Measurements from ENCODE around the gene COQ8B. TPM values are rescaled to one million over a fixed set of nuclear protein-coding genes. Genes with fewer than 3 reads are reported as not detected.
"Not testable (repeated sequence)": the region's sequence is repeated elsewhere in the genome, so short reads cannot be mapped to it uniquely, and the experiment has no call there.

COQ8B gene
- 10 to 100 TPM; 21.5 to 27.2 TPM for total RNA-seq

DNA sequence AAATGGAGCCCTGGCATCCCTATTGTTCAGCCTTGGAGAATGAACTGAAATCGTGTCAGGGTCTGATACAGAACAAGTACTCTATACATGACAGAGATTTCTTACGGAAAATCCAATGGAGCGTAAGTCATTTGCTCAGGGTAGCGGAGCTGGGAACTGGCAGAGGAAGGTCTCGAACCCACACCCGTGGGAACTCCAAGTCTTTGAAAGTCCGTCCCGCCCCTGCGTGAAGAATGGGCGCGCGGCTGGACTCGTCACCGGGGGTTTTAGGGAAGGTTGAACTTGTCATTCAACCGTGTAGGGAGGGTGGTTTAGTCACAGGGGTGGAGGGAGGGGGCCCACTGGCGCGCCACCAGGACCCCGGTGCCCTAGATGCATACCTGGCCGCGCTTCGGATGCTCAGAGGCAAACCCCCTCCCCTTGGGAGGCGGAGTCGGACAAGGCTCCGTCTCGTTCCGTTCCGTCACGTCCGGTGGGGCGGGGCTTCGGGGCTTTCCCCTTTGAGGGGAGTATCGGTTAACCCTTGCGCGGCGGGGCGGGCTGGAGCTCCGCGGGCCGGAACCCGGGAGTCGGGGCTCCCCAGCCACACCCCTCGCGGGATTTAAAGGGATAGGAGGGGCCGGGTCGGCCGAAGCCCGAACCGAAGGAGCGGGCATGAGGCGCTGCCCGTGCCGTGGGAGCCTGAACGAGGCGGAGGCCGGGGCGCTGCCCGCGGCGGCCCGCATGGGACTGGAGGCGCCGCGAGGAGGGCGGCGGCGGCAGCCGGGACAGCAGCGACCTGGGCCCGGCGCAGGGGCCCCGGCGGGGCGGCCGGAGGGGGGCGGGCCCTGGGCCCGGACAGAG, at the start of gene COQ8B, which contains the start of gene ITPKC:
Gene COQ8B, minus strand, starts transcription at position 405 of the 843 bp plus-strand sequence. CDS start 2,254 bp downstream, outside the sequence.
Gene ITPKC, plus strand, starts transcription at position 631 of the 843 bp plus-strand sequence. Its CDS starts 24 bp downstream, at position 655.
- Mint-ChIP-seq H3K36me3 (ENCODE audit: low read depth) (peaks cover 12% of the 10 kb centered on the region), H3K4me1 (ENCODE audit: low read depth) (peaks cover 58% of the 10 kb centered on the region), H3K27ac (peak within 1 kb of the TSS; percentile 98), H3K9me3 (ENCODE audit: insufficient read depth) (no peaks in the 10 kb centered on the region), H3K4me3 (peak within 1 kb of the TSS; percentile 94), H3K27me3 (ENCODE audit: low read depth) (no peaks in the 10 kb centered on the region)
- DNase-seq, result peak; percentile 100
- ChIA-PET CTCF (interaction anchor here (0.7 to 1.8 kb wide), 7 partner anchors 34 to 114 kb away, joined by 3 to 7 read pairs (median 4); partner anchors contain the start of genes ACTMAP and SNRPA), POLR2A (interaction anchor here (0.6 to 1.7 kb wide), 12 partner anchors 9 to 89 kb away, joined by 3 to 11 read pairs (median 3); partner anchors contain the start of genes ACTMAP and RAB4B)
- ATAC-seq, result peak; percentile 63

GRCh38 chr19:40766385-40766784, 49.7 kb upstream of the COQ8B start:
- not testable (repeated sequence) for DNase-seq; H3K4me3 Mint-ChIP-seq; ATAC-seq; H3K27me3 Mint-ChIP-seq (ENCODE audit: low read depth); H3K9me3 Mint-ChIP-seq (ENCODE audit: insufficient read depth)
- ChIA-PET CTCF (interaction anchor here (1.3 kb wide), 1 partner anchor 32 kb away, joined by 4 read pairs; the partner anchor contains the start of gene EGLN2), POLR2A (interaction anchor here (0.6 to 1.2 kb wide), 4 partner anchors 11 to 82 kb away, joined by 3 to 4 read pairs (median 4); no protein-coding TSS in a partner anchor)
- Mint-ChIP-seq H3K4me1 (ENCODE audit: low read depth) (peaks cover 63% of the 10 kb centered on the region), H3K27ac (peak overlapping the region; percentile 43), H3K36me3 (ENCODE audit: low read depth) (peaks cover 74% of the 10 kb centered on the region)

- Mint-ChIP-seq H3K36me3 (ENCODE audit: low read depth) (peaks cover 75% of the 10 kb centered on the region), H3K4me1 (ENCODE audit: low read depth) (peaks cover 63% of the 10 kb centered on the region), H3K4me3 (no peak overlapping the region), H3K27me3 (ENCODE audit: low read depth) (no peaks in the 10 kb centered on the region), H3K9me3 (ENCODE audit: insufficient read depth) (no peaks in the 10 kb centered on the region), H3K27ac (peak overlapping the region; percentile 68)
- no peak for DNase-seq
- POLR2A ChIA-PET, result no interaction called here
- CTCF ChIA-PET, result interaction anchor here (1.3 to 2.1 kb wide), 2 partner anchors 13 to 101 kb away, joined by 3 to 9 read pairs; partner anchors contain the start of gene RAB4B
- no peak for ATAC-seq
Observed at GRCh38 chr19:40763963-40764362, 47.3 kb upstream of the COQ8B start.

GRCh38 chr19:40763526-40763925, 46.8 kb upstream of the COQ8B start:
- no peak overlapping the region for H3K4me3 Mint-ChIP-seq
- H3K27ac Mint-ChIP-seq, result peak overlapping the region; percentile 68
- ATAC-seq (no peak), DNase-seq (no peak)
- ChIA-PET CTCF (interaction anchor here (1.3 to 2.1 kb wide), 2 partner anchors 14 to 100 kb away, joined by 3 to 9 read pairs; partner anchors contain the start of gene RAB4B), POLR2A (interaction anchor here (0.6 kb wide), 1 partner anchor 48 kb away, joined by 3 read pairs; no protein-coding TSS in a partner anchor)
- H3K36me3 Mint-ChIP-seq (ENCODE audit: low read depth), result peaks cover 75% of the 10 kb centered on the region
- no peaks in the 10 kb centered on the region for H3K27me3 Mint-ChIP-seq (ENCODE audit: low read depth)
- H3K9me3 Mint-ChIP-seq (ENCODE audit: insufficient read depth), result no peaks in the 10 kb centered on the region
- peaks cover 61% of the 10 kb centered on the region for H3K4me1 Mint-ChIP-seq (ENCODE audit: low read depth)

GRCh38 chr19:40762754-40763470, 46.2 kb upstream of the COQ8B start:
- ATAC-seq, result peak; percentile 45
- DNase-seq, result no peak
- H3K9me3 Mint-ChIP-seq (ENCODE audit: insufficient read depth), result no peaks in the 10 kb centered on the region

DNA sequence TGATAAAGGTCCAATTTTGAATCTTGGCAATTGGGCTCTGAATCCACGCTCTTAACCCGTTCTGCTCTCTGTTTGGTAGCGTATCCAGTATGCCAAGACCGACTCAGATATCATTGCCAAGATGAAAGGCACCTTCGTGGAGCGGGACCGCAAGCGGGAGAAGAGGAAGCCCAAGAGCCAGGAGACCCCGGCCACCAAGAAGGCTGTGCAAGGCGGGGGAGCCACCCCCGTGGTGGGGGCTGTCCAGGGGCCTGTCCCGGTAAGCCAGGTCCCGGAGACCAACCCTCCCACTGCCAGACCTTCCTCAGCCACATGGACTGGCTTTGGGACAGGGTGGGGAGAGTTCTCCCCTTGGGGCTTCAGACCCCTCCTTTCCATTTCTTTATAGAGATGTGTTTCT, 42.7 kb upstream of the COQ8B start:
- DNase-seq (no peak), ATAC-seq (no peak)
- Mint-ChIP-seq H3K9me3 (ENCODE audit: insufficient read depth) (no peaks in the 10 kb centered on the region), H3K36me3 (ENCODE audit: low read depth) (peaks cover 83% of the 10 kb centered on the region), H3K27ac (no peak overlapping the region), H3K4me3 (no peak overlapping the region), H3K27me3 (ENCODE audit: low read depth) (no peaks in the 10 kb centered on the region), H3K4me1 (ENCODE audit: low read depth) (peaks cover 79% of the 10 kb centered on the region)
- POLR2A ChIA-PET, result interaction anchor here (1.2 kb wide), 1 partner anchor 18 kb away, joined by 4 read pairs; the partner anchor contains the start of gene RAB4B
- CTCF ChIA-PET, result interaction anchor here (1.3 to 1.7 kb wide), 3 partner anchors 9 to 48 kb away, joined by 3 to 5 read pairs (median 5); partner anchors contain the start of genes ACTMAP and RAB4B

More at GRCh38 chr19:40762754-40763470, 46.2 kb upstream of the COQ8B start:
- Mint-ChIP-seq H3K36me3 (ENCODE audit: low read depth) (peaks cover 80% of the 10 kb centered on the region), H3K27ac (peak overlapping the region; percentile 68), H3K27me3 (ENCODE audit: low read depth) (no peaks in the 10 kb centered on the region), H3K4me3 (no peak overlapping the region), H3K4me1 (ENCODE audit: low read depth) (peaks cover 65% of the 10 kb centered on the region)
- CTCF ChIA-PET, result interaction anchor here (1.3 to 2.1 kb wide), 2 partner anchors 14 to 100 kb away, joined by 3 to 9 read pairs; partner anchors contain the start of gene RAB4B
- POLR2A ChIA-PET, result interaction anchor here (0.6 kb wide), 1 partner anchor 48 kb away, joined by 3 read pairs; no protein-coding TSS in a partner anchor

- no peak for ATAC-seq
- H3K9me3 Mint-ChIP-seq (ENCODE audit: insufficient read depth), result no peaks in the 10 kb centered on the region
- peaks cover 75% of the 10 kb centered on the region for H3K4me1 Mint-ChIP-seq (ENCODE audit: low read depth)
- no peak for DNase-seq
- POLR2A ChIA-PET, result interaction anchor here (1.3 kb wide), 1 partner anchor 20 kb away, joined by 4 read pairs; no protein-coding TSS in a partner anchor
- H3K4me3 Mint-ChIP-seq, result no peak overlapping the region
- CTCF ChIA-PET, result interaction anchor here (1.6 to 1.7 kb wide), 2 partner anchors 19 to 49 kb away, joined by 5 read pairs; partner anchors contain the start of gene RAB4B
- no peaks in the 10 kb centered on the region for H3K27me3 Mint-ChIP-seq (ENCODE audit: low read depth)
- peaks cover 79% of the 10 kb centered on the region for H3K36me3 Mint-ChIP-seq (ENCODE audit: low read depth)
- peak overlapping the region; percentile 43 for H3K27ac Mint-ChIP-seq
Observed at GRCh38 chr19:40758491-40758890, 41.8 kb upstream of the COQ8B start.

DNA sequence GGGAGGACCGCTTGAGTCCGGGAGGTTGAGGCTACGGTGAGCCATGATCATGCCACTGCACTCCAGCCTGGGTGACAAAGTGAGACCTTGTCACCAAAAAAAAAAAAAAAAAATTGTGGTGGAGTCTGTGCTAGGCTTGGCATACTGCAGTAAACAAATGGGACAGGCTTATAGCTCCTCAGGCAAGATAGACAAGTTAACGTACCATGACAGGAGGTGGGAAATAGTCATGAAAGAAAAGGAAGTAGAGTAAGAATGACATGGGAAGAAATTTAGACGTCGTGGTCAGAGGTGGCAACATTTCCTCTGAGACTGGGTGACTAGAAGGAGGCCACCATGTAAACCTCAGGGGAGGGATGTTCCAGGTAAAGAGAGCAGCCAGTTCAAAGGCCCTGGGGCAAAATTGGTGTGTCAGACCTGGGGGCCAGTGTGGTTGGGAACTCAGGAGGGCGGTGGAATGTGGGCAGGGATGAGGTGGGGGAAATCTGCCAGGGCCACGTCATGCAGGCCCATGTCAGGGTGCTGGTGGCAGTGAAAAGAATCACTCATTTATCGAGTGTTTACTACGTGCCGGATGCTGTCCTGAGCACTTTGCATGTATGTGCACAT, 39.9 kb upstream of the COQ8B start:
- peaks cover 65% of the 10 kb centered on the region for H3K4me1 Mint-ChIP-seq (ENCODE audit: low read depth)
- peak overlapping the region; percentile 83 for H3K27ac Mint-ChIP-seq
- no peaks in the 10 kb centered on the region for H3K27me3 Mint-ChIP-seq (ENCODE audit: low read depth)
- peak; percentile 9 for ATAC-seq
- DNase-seq, result no peak
- ChIA-PET POLR2A (interaction anchor here (0.7 to 10.1 kb wide), 5 partner anchors 14 to 151 kb away, joined by 3 to 94 read pairs (median 3); partner anchors contain the start of gene RAB4B), CTCF (interaction anchor here (2.0 to 3.5 kb wide), 2 partner anchors 21 to 50 kb away, joined by 8 to 27 read pairs; partner anchors contain the start of gene RAB4B)
- no peaks in the 10 kb centered on the region for H3K9me3 Mint-ChIP-seq (ENCODE audit: insufficient read depth)
- peak overlapping the region; percentile 42 for H3K4me3 Mint-ChIP-seq
- peaks cover 74% of the 10 kb centered on the region for H3K36me3 Mint-ChIP-seq (ENCODE audit: low read depth)

DNA sequence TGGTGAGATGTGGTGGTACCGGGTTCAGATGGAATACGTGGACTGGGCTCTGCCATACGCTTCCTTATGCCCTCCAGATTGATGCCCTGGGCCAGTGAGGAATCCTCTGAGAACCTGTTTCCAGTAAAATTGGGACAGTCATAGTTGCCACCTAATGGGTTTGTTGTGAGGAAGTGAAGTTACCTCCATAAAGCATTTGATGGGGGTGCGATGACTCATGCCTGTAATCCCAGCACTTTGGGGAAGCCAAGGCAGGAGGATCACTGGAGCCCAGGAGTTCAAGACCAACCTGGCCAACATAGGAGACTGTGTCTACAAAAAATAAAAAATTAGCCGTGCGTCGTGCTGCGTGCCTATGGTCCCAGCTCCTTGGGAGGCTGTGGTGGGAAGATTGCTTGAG, 39.1 kb upstream of the COQ8B start:
- Mint-ChIP-seq H3K36me3 (ENCODE audit: low read depth) (peaks cover 75% of the 10 kb centered on the region), H3K4me3 (peak overlapping the region; percentile 31), H3K27me3 (ENCODE audit: low read depth) (no peaks in the 10 kb centered on the region), H3K4me1 (ENCODE audit: low read depth) (peaks cover 60% of the 10 kb centered on the region), H3K27ac (peak overlapping the region; percentile 77), H3K9me3 (ENCODE audit: insufficient read depth) (no peaks in the 10 kb centered on the region)
- POLR2A ChIA-PET, result interaction anchor here (1.0 to 10.1 kb wide), 3 partner anchors 13 to 22 kb away, joined by 3 to 94 read pairs (median 3); partner anchors contain the start of gene RAB4B
- no peak for ATAC-seq
- CTCF ChIA-PET, result interaction anchor here (1.0 to 3.5 kb wide), 5 partner anchors 15 to 63 kb away, joined by 3 to 27 read pairs (median 8); partner anchors contain the start of genes EGLN2 and RAB4B
- no peak for DNase-seq

DNA sequence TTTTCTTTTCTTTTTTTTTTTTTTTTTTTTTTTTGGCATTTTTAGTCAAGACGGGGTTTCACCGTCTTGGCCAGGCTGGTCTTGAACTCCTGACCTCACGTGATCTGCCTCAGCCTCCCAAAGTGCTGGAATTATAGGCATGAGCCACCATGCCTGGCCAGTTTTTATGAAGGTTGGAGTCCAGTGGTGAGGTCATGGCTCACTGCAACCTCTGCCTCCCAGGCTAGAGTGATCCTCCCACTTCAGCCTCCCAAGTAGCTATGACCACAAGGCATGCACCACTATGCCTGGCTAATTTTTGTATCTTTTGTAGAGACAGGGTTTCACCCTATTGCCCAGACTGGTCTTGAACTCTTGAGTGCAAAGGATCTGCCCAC, 38.5 kb upstream of the COQ8B start:
- ChIA-PET POLR2A (interaction anchor here (1.0 to 10.1 kb wide), 3 partner anchors 11 to 50 kb away, joined by 4 to 94 read pairs (median 8); partner anchors contain the start of gene RAB4B), CTCF (interaction anchor here (1.0 to 3.5 kb wide), 6 partner anchors 10 to 64 kb away, joined by 3 to 27 read pairs (median 7); partner anchors contain the start of genes EGLN2 and RAB4B)
- peak overlapping the region; percentile 77 for H3K27ac Mint-ChIP-seq
- H3K9me3 Mint-ChIP-seq (ENCODE audit: insufficient read depth), result no peaks in the 10 kb centered on the region
- DNase-seq, result no peak
- peaks cover 55% of the 10 kb centered on the region for H3K4me1 Mint-ChIP-seq (ENCODE audit: low read depth)
- peak overlapping the region; percentile 31 for H3K4me3 Mint-ChIP-seq
- H3K36me3 Mint-ChIP-seq (ENCODE audit: low read depth), result peaks cover 72% of the 10 kb centered on the region
- ATAC-seq, result no peak
- H3K27me3 Mint-ChIP-seq (ENCODE audit: low read depth), result no peaks in the 10 kb centered on the region

Data from activated CD8-positive, alpha-beta T cell treated with anti-CD3 and anti-CD28 coated beads, Interleukin-2, amount 10 ng/mL, durations not matched to agents 7 days and 5 days (primary cell).